Coronary artery (tissue), 2 donors: ENCODE data around the gene TLE5.

Experiments
- DNase-seq: peaks from one replicate; pipeline ENCODE4 v3.0.0-alpha.2; 2017; ENCODE audit warnings: low spot score
- H3K27ac ChIP-seq, 2 donors: fragments of 200-600 bp; sonication (generic); one replicate each; pipeline ENCODE4 v1.5.1; 2016 to 2019
- H3K4me3 ChIP-seq: fragments of 200-600 bp; sonication (generic); 2 replicates; pipeline ENCODE4 v1.5.1; 2016; ENCODE audit warnings: mild to moderate bottlenecking, moderate library complexity
- CTCF ChIP-seq: fragments of 200-600 bp; sonication (generic); IDR thresholded peaks from one replicate; pipeline ENCODE4 v1.5.1; 2019; ENCODE audit warnings: antibody characterized with exemption

The TLE5 gene

GRCh38 chr19:3060857-3061181 lies 1.5 kb downstream of the TLE5 start:
- Histone ChIP-seq H3K27ac (peak overlapping the region; percentile 73 to 100), H3K4me3 (peak overlapping the region; percentile 97)
- no peak for DNase-seq
- no peak for TF ChIP-seq CTCF

- TF ChIP-seq CTCF: no peak
- DNase-seq: no peak
- Histone ChIP-seq H3K4me3 (no peak overlapping the region), H3K27ac (no peak overlapping the region)
Measured at GRCh38 chr19:3059653-3060052, 2.6 kb downstream of the TLE5 start.

GRCh38 chr19:3058821-3059314 lies 3.4 kb downstream of the TLE5 start:
- TF ChIP-seq CTCF: no peak
- DNase-seq: no peak
- H3K27ac ChIP-seq: peak overlapping the region in 1 of 2 donors; percentile 80
- H3K4me3 ChIP-seq: no peak overlapping the region

- Histone ChIP-seq H3K4me3 (no peak overlapping the region), H3K27ac (peak overlapping the region; percentile 75 to 80)
- DNase-seq: no peak
- TF ChIP-seq CTCF: no peak
Measured at GRCh38 chr19:3058009-3058820, 4.1 kb downstream of the TLE5 start.

- TF ChIP-seq CTCF: no peak
- Histone ChIP-seq H3K27ac (peak overlapping the region; percentile 75 to 80), H3K4me3 (peak overlapping the region; percentile 42)
- peak; percentile 95 for DNase-seq
Measured at GRCh38 chr19:3057275-3057714, 5.0 kb downstream of the TLE5 start.

- peak overlapping the region; percentile 75 to 80 for H3K27ac ChIP-seq
- peak overlapping the region; percentile 42 for H3K4me3 ChIP-seq
- no peak for TF ChIP-seq CTCF
- DNase-seq: no peak
Measured at GRCh38 chr19:3056417-3057088, 5.7 kb downstream of the TLE5 start.
